KMS-11 (cell line): ENCODE results near the gene HPSE2.

Experiments
- H2AFZ ChIP-seq: fragments of 200-600 bp; sonication (generic); 2 replicates; pipeline ENCODE4 v1.6.1; 2016; ENCODE audit warnings: antibody characterized with exemption, mixed run types, low read depth
- H3K27ac ChIP-seq: fragments of 200-600 bp; sonication (generic); 2 replicates; pipeline ENCODE4 v1.6.1; 2016; ENCODE audit warnings: mild to moderate bottlenecking, mixed run types
- H3K27me3 ChIP-seq: fragments of 200-600 bp; sonication (generic); 2 replicates; pipeline ENCODE4 v1.6.1; 2017; ENCODE audit warnings: mild to moderate bottlenecking, low read depth, mixed run types, moderate library complexity; ENCODE audit not compliant: insufficient read depth
- H3K36me3 ChIP-seq: fragments of 200-600 bp; sonication (generic); 2 replicates; pipeline ENCODE4 v1.6.1; 2017; ENCODE audit warnings: mild to moderate bottlenecking, mixed run types; ENCODE audit not compliant: insufficient read depth
- H3K4me1 ChIP-seq: fragments of 200-600 bp; sonication (generic); 2 replicates; pipeline ENCODE4 v1.6.1; 2016; ENCODE audit warnings: mild to moderate bottlenecking, low read depth, mixed run types; ENCODE audit not compliant: poor library complexity, severe bottlenecking
- H3K4me2 ChIP-seq: fragments of 200-600 bp; sonication (generic); 2 replicates; pipeline ENCODE4 v1.7.0; 2016; ENCODE audit warnings: mild to moderate bottlenecking, mixed run types
- H3K4me3 ChIP-seq: fragments of 200-600 bp; sonication (generic); IDR thresholded peaks from 2 replicates; pipeline ENCODE4 v1.6.1; 2017; ENCODE audit warnings: low read depth, low read length, mixed read lengths; ENCODE audit not compliant: insufficient read depth
- H3K79me2 ChIP-seq: fragments of 200-600 bp; sonication (generic); 2 replicates; pipeline ENCODE4 v1.6.1; 2016; ENCODE audit warnings: low read depth, mixed run types; ENCODE audit not compliant: insufficient read depth
- H3K9ac ChIP-seq: fragments of 200-600 bp; sonication (generic); 2 replicates; pipeline ENCODE4 v1.6.1; 2016; ENCODE audit warnings: mild to moderate bottlenecking, mixed run types
- H4K20me1 ChIP-seq: fragments of 200-600 bp; sonication (generic); 2 replicates; pipeline ENCODE4 v1.6.1; 2016; ENCODE audit warnings: mild to moderate bottlenecking, mixed run types; ENCODE audit not compliant: insufficient read depth
- TF ChIP-seq, protein P1 (sequence below): fragments of 200-600 bp; sonication (generic); conservative IDR thresholded peaks from 2 replicates; pipeline ENCODE4 v1.6.1; 2017; ENCODE audit warnings: low read depth, mild to moderate bottlenecking, antibody characterized with exemption, low read length, moderate library complexity, mixed read lengths

HPSE2 gene

DNA sequence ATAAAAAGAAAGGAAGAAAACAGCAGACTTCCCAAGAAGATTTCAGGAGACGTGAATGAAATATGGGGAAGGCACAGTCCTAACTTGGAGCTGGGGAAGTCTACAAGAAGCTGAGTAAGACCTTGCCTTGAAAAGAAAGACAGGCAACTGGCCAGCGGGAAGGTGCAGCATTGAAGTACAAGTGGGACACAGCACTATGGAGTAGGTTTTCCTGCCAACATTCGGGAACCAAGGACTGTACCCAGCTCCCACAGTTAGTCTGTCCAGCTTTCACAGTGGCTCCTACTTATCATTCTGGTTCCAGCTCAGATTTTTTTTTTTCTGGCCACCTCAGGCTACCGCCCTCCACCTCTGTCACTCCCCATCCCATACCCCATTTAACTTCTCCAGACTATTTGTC is 798.9 kb downstream of the HPSE2 start:
- Histone ChIP-seq H3K4me3 (no peak overlapping the region), H3K79me2 (no peaks in the 10 kb centered on the region), H3K27ac (no peak overlapping the region), H4K20me1 (no peaks in the 10 kb centered on the region), H3K4me2 (no peak overlapping the region), H2AFZ (no peak overlapping the region), H3K36me3 (peaks cover 5% of the 10 kb centered on the region; the same call in 1 of the 2 replicates), H3K27me3 (no peaks in the 10 kb centered on the region), H3K4me1 (no peaks in the 10 kb centered on the region), H3K9ac (no peak overlapping the region)
- TF ChIP-seq, protein P1, sequence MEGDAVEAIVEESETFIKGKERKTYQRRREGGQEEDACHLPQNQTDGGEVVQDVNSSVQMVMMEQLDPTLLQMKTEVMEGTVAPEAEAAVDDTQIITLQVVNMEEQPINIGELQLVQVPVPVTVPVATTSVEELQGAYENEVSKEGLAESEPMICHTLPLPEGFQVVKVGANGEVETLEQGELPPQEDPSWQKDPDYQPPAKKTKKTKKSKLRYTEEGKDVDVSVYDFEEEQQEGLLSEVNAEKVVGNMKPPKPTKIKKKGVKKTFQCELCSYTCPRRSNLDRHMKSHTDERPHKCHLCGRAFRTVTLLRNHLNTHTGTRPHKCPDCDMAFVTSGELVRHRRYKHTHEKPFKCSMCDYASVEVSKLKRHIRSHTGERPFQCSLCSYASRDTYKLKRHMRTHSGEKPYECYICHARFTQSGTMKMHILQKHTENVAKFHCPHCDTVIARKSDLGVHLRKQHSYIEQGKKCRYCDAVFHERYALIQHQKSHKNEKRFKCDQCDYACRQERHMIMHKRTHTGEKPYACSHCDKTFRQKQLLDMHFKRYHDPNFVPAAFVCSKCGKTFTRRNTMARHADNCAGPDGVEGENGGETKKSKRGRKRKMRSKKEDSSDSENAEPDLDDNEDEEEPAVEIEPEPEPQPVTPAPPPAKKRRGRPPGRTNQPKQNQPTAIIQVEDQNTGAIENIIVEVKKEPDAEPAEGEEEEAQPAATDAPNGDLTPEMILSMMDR: no peak

DNA sequence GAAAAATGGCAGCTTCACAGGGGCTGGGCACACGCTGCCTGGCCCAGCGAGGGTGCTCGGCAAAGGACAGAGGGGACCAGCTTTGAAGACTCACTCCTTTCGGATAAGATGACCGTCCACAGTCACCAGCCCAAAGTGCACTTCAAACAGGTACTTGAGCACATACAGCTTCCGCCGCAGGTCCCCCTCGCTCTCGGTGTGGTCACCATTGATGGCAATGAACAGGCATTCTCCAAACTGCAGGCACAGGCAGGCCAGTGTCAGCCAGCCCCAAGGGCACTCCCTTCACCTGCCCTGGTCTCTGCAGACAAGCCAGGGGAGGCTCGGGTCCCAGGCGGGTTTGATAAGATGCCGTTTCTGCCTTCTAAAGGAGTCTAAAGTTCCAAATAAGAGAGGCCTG is 800.5 kb downstream of the HPSE2 start:
- Histone ChIP-seq H3K4me1 (no peaks in the 10 kb centered on the region), H3K27ac (no peak overlapping the region), H3K4me3 (no peak overlapping the region), H3K36me3 (no peaks in the 10 kb centered on the region), H4K20me1 (no peaks in the 10 kb centered on the region), H2AFZ (no peak overlapping the region), H3K27me3 (no peaks in the 10 kb centered on the region), H3K9ac (no peak overlapping the region), H3K4me2 (no peak overlapping the region), H3K79me2 (no peaks in the 10 kb centered on the region)
- TF ChIP-seq, protein P1: no peak

GRCh38 chr10:98433881-98434732 is 801.5 kb downstream of the HPSE2 start:
- Histone ChIP-seq H3K79me2 (no peaks in the 10 kb centered on the region), H4K20me1 (no peaks in the 10 kb centered on the region), H3K4me3 (no peak overlapping the region), H2AFZ (no peak overlapping the region), H3K36me3 (no peaks in the 10 kb centered on the region), H3K27me3 (no peaks in the 10 kb centered on the region), H3K27ac (no peak overlapping the region), H3K4me1 (no peaks in the 10 kb centered on the region), H3K4me2 (no peak overlapping the region), H3K9ac (no peak overlapping the region)
- TF ChIP-seq, protein P1: no peak

DNA sequence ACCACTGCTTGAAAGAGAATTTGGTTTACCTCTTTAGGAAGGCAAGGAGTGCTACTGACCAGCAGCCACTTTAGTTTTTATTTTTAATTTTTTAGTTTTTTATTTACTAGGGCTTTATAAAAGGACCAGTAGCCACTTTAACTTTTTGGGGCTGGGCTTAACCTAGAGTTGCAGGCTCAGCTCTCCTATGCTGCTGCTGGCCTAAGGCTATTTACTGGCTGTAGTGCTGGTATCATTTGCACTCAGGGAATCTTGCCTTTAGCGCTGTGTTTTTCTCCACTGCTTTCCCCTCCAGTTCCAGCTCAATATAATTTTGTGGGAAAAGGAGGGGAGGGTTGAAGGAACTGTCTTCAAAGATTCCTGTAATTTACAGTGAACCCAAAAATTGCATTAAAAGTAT is 802.3 kb downstream of the HPSE2 start:
- H3K4me1 ChIP-seq: no peaks in the 10 kb centered on the region
- H3K27ac ChIP-seq: no peak overlapping the region
- H3K4me3 ChIP-seq: no peak overlapping the region
- no peak overlapping the region for H2AFZ ChIP-seq
- H3K9ac ChIP-seq: no peak overlapping the region
- H3K36me3 ChIP-seq: no peaks in the 10 kb centered on the region
- no peak overlapping the region for H3K4me2 ChIP-seq
- H3K27me3 ChIP-seq: no peaks in the 10 kb centered on the region
- no peaks in the 10 kb centered on the region for H3K79me2 ChIP-seq
- TF ChIP-seq, protein P1: no peak
- H4K20me1 ChIP-seq: no peaks in the 10 kb centered on the region
